NK-92 (cell line): ENCODE results near the gene ABCA2.

ENCODE experiments used
- DNase-seq: peaks from one replicate; lab custom pipeline; 2025; ENCODE audit not compliant: unreplicated experiment; lab: John Stamatoyannopoulos, UW

The ABCA2 gene

DNA sequence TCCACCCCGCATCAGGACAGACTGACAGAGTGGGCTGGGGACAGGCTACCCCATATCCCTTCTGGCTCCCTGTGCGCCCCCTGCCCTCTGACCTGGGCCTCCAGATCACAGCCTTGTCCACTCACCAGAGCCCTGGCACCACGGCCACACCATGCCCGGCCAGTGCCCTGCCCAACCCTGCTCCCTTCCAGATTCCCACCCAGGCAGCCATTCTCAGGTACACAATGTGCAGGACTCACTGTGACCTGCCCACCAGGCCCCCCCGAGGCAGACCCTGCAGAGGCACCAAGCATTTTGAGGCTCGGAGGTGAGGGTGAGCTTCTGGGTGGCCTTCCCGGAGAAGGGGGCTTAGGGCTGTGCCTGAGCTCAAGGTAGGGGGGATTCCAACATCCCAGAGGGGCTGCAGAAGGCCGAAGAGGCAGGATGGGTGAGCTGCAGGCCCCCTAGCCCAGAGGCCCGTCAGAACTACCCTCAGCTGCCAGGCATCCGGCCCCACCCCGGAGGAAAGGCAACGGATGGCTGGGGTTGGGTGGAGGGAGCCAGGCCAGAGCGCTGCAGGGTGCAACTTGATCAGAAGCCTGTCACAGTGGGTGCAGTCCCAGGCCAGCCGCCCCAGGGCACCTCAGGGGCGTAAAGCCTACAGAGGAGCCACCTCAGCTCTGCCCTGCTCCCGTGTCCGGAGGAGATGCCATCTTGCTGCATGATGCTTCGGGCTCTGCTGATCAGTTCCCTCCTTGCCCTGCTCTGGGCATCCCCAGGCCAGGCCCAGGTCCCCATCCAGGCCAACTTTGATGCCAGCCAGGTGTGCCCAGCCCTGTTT, 45.6 kb downstream of the ABCA2 start, which contains the start of gene LCNL1:
Gene LCNL1, plus strand, starts transcription at position 762 of the 820 bp plus-strand sequence. CDS start 594 bp downstream, outside the sequence.
- no peak for DNase-seq

DNA sequence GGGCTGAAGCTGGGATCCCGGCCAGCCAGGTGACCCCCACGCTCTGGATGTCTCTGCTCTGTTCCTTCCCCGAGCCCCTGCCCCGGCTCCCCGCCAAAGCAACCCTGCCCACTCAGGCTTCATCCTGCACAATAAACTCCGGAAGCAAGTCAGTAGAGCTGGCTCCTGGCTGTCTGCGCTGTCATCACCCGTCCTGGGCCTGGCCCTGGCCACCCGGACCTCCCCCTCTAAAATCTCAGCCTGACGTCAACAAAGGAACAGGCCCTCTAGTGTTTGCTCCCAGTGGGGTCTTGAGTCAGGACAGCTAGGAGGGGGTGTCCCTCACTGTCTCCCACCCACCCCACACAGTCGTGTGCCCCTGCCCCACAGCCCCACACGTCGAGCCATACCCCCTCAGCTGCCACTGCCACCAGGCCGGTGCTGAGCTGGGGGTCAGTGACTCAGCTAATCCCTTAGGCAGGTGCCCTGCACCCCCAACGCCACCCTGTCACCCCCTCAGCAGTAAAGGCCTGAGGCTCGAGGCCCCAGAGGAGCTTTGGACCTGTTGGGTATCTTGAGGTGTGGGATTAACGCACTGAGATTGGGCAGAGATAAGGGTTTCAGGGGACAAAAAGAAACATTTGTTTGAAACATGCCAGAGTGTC, 46.3 kb downstream of the ABCA2 start:
- no peak for DNase-seq

DNA sequence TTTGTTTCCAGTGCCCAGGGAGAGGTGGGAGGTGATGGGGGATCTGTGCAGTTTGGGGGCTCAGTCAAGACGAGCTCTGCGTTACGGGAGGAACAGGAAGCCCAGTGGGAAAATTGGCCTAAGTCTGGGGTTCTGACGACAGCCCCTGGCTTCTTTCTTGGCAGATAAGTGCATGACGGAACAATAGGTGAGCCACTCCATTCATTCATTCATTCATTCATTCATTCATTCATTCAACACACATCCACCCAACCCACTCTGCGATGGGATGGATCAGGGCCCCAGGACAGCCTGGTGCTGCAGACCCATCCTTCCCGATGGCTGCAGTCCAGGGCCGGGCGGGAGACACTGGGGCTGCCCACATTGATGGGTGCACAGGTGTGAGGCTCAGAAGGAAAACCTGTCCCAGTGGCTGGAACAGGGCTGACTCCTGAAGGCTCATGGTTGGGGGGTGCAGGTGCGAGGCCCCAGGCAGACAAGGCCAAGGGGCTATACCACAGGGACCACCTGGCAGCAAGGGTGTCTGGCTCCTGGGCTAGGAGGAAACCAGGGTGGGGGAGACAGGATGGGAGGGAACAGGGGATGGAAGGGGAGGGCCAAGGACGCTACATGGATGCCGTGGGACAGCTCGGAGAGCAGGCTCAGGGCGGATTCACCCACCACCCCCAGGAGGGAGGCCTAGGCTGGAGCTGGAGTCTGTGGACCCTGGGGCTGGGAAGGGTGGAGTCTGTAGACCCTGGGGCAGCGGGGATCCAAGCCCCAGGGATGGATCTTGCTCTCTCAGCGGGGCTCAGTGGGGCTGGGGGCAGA, 47.2 kb downstream of the ABCA2 start:
- DNase-seq: no peak

DNA sequence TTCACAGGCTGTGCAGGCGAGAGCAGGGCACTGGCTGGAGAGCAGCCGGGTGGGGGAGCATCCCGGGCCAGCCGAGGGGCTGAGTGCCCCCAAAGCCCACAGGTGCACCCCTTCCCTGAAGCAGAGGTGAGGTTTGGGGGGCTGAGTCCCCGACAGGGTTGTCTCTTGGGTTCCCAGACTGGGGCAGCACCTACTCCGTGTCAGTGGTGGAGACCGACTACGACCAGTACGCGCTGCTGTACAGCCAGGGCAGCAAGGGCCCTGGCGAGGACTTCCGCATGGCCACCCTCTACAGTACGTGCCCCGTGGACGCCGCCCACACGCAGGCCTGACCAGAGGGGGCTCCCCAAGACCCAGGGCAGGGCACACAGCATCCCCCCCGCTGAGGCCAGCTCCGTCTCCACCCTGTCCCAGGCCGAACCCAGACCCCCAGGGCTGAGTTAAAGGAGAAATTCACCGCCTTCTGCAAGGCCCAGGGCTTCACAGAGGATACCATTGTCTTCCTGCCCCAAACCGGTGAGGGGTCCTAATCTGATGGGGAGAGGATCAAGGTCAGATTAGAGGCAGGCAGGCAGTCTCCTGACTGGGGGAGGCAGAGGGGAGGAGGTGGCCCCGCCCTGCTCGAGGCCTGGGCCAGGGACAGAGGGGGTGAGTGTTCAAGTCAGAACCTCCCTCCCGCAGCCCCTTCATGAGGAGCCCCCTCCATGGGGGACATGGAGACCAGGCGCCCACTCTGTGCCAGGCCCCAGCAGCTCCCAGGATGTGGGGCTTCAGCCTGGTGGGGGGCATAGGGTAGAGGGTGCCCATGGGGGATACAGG, 48.1 kb downstream of the ABCA2 start:
- DNase-seq: no peak

DNA sequence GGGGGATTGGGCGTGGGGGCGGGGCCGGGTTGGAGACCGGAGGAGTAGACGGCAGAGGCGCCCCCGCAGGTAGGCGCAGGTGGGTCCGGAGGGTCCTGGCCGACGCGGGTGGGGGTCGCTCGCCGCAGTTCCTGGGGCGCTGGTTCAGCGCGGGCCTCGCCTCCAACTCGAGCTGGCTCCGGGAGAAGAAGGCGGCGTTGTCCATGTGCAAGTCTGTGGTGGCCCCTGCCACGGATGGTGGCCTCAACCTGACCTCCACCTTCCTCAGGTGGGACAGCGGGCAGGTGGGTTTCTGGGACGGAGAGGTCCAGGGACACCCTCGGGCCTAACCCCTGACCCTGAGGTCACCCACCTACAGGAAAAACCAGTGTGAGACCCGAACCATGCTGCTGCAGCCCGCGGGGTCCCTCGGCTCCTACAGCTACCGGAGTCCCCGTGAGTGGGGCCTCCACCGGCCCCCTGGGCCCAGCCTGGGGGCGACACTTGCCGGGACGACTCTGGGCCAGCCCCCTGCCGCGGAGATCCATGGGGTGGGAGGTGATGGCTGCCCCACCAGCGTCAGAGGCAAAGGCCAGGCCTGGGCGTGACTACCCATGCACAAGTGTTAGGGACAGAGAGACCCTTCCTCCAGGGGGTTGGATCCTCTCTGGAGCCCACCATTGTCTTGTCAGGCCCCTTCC, 49.0 kb downstream of the ABCA2 start:
- no peak for DNase-seq

DNA sequence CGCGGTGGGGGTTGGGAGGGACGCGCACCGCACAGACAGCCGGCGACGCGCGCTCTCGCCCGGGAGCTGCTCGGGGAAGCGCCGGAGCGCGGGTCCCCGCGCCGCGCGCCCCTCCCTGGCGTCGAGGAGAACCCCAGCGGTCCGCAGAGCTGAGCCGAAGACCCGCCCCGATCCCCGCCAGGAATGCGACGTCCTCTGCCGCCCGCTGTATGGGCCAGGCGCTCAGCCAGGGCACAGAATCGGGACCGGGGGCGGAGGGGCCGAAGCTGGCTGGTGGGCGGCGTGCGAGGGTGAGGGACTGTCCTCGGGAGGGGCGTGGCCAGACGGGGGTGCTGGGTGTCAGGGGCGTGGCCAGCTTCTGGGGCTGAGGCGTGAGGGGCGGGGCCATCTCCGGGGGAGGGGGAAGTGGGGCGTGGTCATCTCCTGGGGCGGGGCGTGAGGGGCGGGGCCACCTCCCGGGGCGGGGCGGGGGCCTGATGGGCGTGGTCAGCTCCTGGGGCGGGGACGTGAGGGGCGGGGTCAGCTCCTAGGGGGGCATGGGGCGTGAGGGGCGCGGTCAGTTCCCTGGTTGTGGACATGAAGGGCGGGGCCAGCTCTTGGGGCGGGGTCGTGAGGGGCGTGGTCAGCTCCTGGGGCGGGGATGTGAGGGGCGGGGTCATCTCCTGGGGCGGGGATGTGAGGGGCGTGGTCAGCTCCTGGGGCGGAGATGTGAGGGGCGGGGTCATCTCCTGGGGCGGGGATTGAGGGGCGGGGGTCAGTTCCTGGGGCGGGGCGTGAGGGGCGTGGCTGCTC, 49.8 kb downstream of the ABCA2 start:
- DNase-seq: no peak

DNA sequence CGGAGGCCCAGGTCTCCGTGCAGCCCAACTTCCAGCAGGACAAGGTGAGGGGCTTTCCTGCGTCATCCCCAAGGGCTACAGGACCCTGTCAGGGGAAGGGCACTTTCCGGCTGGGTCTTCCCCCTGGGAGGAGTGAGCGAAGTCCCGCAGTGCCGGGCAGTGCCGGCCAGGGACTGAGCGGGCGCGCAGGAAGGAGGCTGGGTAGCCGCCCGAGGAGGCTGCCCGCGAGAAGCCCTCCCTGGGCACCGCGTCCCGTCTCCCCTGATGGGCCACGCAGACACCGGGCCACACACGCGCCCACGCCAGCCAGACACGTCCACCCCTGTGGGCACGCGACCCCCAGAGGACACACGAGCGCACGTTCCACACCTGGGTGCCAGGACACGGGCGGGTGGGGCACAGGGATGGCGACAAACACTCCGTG, 50.4 kb downstream of the ABCA2 start:
- DNase-seq: no peak

DNA sequence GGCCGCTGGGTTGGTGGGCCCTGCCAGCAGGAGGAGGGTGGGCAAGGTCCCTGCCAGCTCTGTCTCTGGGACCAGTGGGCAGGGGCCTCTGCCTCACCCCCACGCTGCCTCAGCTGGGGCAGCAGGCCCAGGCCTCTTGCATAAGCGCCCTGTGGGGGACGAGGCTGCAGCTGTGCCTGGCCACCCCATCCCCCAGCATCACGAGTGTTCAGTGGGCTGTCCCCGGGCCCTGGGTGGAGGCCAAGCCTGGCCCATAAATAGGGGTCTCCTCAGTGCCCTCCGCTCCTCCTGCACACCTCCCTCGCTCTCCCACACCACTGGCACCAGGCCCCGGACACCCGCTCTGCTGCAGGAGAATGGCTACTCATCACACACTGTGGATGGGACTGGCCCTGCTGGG, 50.8 kb downstream of the ABCA2 start, which contains the start of gene PTGDS:
Gene PTGDS, plus strand, starts transcription at position 282 of the 400 bp plus-strand sequence. Its CDS starts 75 bp downstream, at position 357.
- DNase-seq: no peak

DNA sequence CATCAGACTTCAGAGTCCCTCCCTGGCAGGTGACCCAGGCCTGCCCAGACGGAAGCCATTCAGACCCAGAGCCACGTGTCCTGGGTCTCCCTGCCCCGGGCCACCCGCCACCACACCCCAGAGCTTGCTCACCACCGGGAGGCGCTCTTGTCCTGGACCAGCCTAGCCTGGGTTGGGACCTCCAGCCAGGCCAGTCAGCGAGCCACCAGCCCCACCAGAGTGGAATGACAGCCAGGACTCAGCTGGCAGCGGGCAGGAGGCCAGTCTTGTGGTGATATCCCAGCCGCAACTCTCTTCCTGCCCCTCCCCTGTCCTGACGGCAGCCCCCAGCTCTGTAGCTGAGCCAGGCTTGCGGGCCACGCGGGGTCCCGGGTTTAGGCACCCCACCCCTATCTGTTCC, 52.4 kb downstream of the ABCA2 start:
- no peak for DNase-seq

DNA sequence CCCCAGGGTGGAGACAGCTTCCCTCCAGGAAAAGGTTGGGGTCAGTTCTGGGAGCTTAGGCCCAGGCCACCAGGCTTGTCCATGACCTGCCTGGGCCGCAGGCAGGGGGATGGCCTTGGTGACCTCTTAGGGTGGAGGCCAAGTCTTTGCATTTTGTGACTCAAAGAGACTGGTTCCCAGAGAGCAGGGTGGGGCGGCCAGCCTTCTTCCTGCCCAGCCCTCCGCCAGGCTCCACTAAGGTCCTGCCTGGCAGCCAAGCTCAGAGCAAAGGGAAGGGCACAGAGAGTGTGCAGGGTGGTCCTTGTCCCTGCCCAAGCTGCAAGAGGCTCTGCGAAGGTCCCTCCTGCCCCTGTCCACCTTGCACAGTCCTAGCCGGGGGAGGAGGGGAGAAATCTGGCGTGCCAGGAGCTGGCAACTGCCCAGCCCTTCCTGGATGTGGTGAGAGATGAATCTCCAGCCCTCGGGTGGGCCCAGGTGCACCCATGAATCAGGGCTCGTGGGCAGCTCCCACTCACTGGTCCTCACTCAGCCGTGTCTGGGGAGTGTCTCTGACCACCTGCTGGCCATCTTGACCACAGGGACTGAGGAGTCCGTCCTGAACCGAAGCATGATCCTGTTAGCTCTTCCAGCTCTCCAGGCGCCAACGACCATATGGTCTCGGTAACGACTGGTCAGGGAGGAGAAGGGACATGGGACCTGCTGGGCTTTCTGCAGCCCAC, 53.1 kb downstream of the ABCA2 start:
- DNase-seq: no peak

DNA sequence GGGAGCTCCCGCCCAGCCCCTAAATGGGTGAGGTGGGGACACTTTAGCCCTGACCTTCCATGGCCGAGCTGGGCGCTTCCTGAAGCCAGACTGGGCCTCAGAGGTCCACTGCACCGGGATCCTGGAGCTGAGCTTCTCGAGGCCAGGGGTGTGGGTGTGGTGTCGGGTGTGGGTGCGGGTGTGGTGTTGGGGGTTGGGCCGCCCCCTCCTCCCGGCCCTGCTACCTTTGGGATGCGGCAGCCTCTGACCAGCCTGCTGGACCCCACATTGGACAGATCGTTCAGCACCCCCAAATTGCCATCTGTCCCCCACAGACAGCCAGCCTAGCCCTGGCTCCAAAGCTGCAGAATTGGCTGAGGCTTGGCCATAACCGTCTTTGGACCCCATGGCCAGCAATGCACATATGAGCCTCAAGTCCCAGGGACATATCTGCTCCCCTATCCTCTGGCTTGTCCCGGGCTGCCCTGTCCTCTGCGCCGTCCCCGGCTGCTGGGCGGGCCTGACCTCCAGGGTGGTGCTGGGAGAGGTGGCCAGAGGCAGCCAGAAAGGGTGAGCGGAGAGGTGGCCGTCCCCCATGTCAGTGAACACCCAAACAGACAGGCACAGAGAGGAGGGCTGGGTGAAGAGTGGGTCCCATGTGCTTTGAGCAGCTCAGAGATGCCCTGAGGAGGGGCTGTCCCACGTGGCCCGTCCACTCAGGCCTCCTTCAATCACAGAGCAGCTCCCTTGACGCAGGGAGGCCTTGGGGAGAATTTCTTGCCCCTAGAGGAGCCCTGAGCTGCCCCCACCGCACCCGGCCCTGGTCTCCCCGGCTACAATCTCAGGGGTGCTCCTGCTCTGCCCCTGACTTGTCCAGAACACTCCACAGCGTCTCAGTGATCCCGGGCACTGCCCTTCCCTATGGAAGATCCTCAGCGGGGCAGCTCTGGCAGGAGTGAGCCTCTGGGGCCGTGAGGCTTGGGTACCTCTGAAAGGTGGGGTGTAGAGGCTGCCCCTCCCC, 54.1 kb downstream of the ABCA2 start:
- DNase-seq: no peak

DNA sequence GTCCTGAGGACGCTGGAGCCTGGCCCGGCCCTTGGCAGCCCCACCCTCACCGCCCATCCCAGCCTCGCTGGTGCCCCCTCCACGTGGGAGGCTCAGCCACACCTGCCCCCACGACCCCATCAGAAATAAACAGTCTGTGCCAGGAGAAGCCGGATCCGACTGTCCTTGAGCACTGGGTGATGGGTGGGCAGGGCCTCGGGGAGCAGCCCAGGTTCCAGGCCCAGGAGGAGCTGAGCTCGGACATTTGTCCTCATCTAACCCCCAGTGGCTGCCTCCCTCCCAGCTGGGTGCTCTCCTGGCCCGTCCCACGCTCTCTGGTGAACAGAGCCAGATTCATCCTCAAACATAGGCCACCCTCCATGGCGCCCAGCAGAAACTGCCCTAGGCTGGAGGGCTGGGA, 55.3 kb downstream of the ABCA2 start:
- DNase-seq: no peak

DNA sequence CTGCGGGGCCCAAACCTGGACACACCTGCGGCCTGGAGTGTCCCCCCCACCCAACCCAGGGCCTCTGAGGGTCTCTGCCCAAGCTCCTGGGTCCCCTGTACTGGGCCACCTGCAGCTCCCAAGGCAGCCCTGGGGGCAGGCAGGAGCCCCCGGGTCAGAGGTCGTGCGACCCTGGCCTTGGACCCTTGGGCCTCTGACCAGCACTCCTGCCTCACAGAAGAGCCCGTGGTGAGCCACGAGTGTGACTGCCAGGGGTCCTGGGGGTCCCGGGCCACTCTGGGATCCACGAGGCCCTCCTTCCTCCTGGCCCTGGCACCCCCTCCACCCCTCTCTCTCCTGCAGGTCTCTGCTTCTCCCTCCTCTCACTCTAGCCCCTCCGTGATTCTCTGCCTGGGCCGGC, 55.7 kb downstream of the ABCA2 start:
- no peak for DNase-seq

DNA sequence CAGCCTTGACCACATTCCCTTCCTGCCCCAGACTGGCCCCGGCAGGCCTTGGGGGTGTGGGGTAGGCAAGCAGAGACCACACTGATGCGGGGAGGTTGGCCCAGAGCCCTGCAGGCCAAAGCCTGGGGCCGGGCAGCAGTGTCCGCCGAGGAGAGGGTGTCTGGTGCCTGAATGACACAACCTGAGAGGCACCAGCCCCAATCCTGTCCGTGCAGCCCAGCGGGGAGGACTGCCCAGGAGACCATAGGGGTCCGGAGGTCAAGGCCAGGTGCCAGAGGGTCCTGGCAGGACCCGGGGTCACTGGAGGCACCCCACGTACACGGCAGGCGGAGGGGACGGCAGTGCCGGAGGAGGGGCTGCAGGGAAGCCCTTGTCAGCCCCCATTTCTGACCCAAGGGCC, 56.3 kb downstream of the ABCA2 start:
- DNase-seq: no peak

DNA sequence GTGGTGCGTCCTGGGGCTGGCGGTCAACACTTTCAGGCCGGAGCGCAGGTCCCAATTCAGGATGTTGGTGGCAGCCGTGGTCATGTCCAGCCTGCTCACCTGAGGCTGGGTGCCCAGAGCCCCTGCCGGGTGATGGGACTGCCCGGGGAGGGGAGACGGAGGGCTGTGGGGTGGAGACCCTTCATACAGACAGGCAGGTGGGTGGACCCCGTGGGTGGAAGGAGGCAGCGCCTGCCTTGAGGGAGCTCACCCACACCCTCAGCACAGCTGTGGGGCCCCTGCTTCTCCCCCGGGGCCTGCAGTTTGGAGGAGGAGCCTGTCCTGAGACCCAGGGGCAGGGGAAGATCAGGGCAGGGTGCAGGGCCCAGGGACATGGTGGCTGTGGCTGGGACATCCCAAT, 57.7 kb downstream of the ABCA2 start:
- no peak for DNase-seq

DNA sequence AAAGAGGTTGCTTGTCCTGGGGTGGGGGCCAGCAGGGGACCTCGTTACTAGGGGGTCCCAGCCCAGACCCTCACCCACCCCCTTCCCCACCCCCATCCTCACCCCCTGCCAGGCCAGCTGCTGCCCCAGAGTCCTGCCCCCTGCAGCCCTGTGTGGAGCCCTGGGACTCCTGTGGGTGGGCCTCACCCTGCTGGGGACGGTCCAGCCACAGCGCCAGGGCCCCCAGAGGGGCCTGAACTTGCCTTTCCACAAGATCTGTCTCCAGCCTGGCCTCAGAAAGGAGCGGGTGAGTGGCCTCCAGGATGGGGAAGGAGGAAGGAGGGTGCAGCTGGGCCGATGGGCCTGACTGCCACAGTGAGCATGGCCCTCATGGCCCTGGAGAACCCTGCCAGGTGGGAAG, 58.3 kb downstream of the ABCA2 start:
- no peak for DNase-seq

DNA sequence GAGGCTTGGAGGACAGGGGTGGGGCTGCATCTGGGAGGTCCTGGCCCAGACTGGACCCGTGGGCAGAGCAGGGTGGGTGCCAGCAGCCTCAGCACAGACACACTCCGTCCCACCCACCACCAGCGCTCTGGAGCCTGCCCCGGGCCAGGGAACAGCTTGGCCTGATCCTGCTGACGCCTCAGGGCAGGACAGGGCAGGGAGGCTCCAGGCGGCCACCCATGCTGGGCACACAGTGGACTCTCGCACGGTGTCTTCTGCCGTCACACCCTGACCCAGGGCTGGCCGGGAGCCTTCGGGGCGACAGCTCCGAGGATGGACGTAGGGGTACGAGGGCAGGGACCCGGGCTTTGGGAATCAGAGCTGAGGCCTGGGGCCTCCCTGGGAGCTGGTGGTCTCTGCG, 58.9 kb downstream of the ABCA2 start:
- no peak for DNase-seq
